Measurements from ENCODE around the gene RFLNA.

GRCh38 chr12:124359671-124360581 lies 65.0 kb downstream of the RFLNA start:
- peak in 1 of 4 experiments; percentile 18 for TF ChIP-seq CTCF (IDR thresholded peaks at IDR 0.05)
- no peak for TF ChIP-seq POLR2A (IDR thresholded peaks at IDR 0.05)

All from prostate gland (tissue), 2 donors.